ENCODE measurements around the gene GRK7. TPM values are rescaled to one million over a fixed set of nuclear protein-coding genes. Genes with fewer than 3 reads are reported as not detected.
"Not testable (repeated sequence)": the region's sequence is repeated elsewhere in the genome, so short reads cannot be mapped to it uniquely, and the experiment has no call there.

Gene GRK7
- total RNA-seq, 1 experiment from 2014 or later = 0.20 TPM

- H3K27me3 ChIP-seq = no peaks in the 10 kb centered on the region
- DNase-seq = no peak
- no peaks in the 10 kb centered on the region for H3K4me1 ChIP-seq
- no peaks in the 10 kb centered on the region for H3K9me3 ChIP-seq (replicated peaks)
- no peak overlapping the region for H3K4me3 ChIP-seq
- no peaks in the 10 kb centered on the region for H3K36me3 ChIP-seq
- no peak overlapping the region for H3K27ac ChIP-seq
Observed at GRCh38 chr3:141776376-141776775, 13.2 kb downstream of the GRK7 start.

GRCh38 chr3:141776885-141777284 lies 13.7 kb downstream of the GRK7 start:
- no peaks in the 10 kb centered on the region for H3K36me3 ChIP-seq

GRCh38 chr3:141777957-141778813 lies 15.0 kb downstream of the GRK7 start:
- DNase-seq = no peak

More at GRCh38 chr3:141776885-141777284, 13.7 kb downstream of the GRK7 start:
- Histone ChIP-seq H3K27ac (no peak overlapping the region), H3K9me3 (replicated peaks) (no peaks in the 10 kb centered on the region), H3K4me1 (no peaks in the 10 kb centered on the region), H3K27me3 (no peaks in the 10 kb centered on the region), H3K4me3 (no peak overlapping the region)
- no peak for DNase-seq

GRCh38 chr3:141779667-141780066 lies 16.5 kb downstream of the GRK7 start:
- DNase-seq = no peak
- H3K27me3 ChIP-seq = no peaks in the 10 kb centered on the region
- no peaks in the 10 kb centered on the region for H3K4me1 ChIP-seq
- no peaks in the 10 kb centered on the region for H3K36me3 ChIP-seq
- H3K9me3 ChIP-seq (replicated peaks) = no peaks in the 10 kb centered on the region
- no peak overlapping the region for H3K4me3 ChIP-seq
- no peak overlapping the region for H3K27ac ChIP-seq

More at GRCh38 chr3:141777957-141778813, 15.0 kb downstream of the GRK7 start:
- H3K27me3 ChIP-seq = no peaks in the 10 kb centered on the region
- no peaks in the 10 kb centered on the region for H3K9me3 ChIP-seq (replicated peaks)
- no peaks in the 10 kb centered on the region for H3K36me3 ChIP-seq
- H3K4me3 ChIP-seq = no peak overlapping the region
- no peak overlapping the region for H3K27ac ChIP-seq
- no peaks in the 10 kb centered on the region for H3K4me1 ChIP-seq

- no peaks in the 10 kb centered on the region for H3K36me3 ChIP-seq
Observed at GRCh38 chr3:141782386-141782932, 19.3 kb downstream of the GRK7 start.

GRCh38 chr3:141783632-141784031 lies 20.4 kb downstream of the GRK7 start:
- Histone ChIP-seq H3K4me3 (no peak overlapping the region), H3K36me3 (no peaks in the 10 kb centered on the region), H3K9me3 (replicated peaks) (no peaks in the 10 kb centered on the region), H3K27ac (no peak overlapping the region), H3K4me1 (no peaks in the 10 kb centered on the region), H3K27me3 (no peaks in the 10 kb centered on the region)
- DNase-seq = no peak

More at GRCh38 chr3:141782386-141782932, 19.3 kb downstream of the GRK7 start:
- Histone ChIP-seq H3K27ac (no peak overlapping the region), H3K9me3 (replicated peaks) (no peaks in the 10 kb centered on the region), H3K4me3 (no peak overlapping the region), H3K27me3 (no peaks in the 10 kb centered on the region), H3K4me1 (no peaks in the 10 kb centered on the region)
- peak in 1 of 2 experiments; percentile 28 for DNase-seq

GRCh38 chr3:141784096-141784495 lies 20.9 kb downstream of the GRK7 start:
- no peak overlapping the region for H3K27ac ChIP-seq
- H3K36me3 ChIP-seq = no peaks in the 10 kb centered on the region
- no peaks in the 10 kb centered on the region for H3K27me3 ChIP-seq
- H3K4me3 ChIP-seq = no peak overlapping the region
- no peaks in the 10 kb centered on the region for H3K4me1 ChIP-seq
- no peak for DNase-seq
- no peaks in the 10 kb centered on the region for H3K9me3 ChIP-seq (replicated peaks)

- DNase-seq = no peak
- H3K4me1 ChIP-seq = no peaks in the 10 kb centered on the region
- no peaks in the 10 kb centered on the region for H3K36me3 ChIP-seq
- H3K27ac ChIP-seq = no peak overlapping the region
- H3K9me3 ChIP-seq (replicated peaks) = no peaks in the 10 kb centered on the region
- H3K4me3 ChIP-seq = no peak overlapping the region
- H3K27me3 ChIP-seq = no peaks in the 10 kb centered on the region
Observed at GRCh38 chr3:141784531-141784930, 21.3 kb downstream of the GRK7 start.

GRCh38 chr3:141788149-141788548 lies 24.9 kb downstream of the GRK7 start:
- H3K4me3 ChIP-seq = no peak overlapping the region
- no peak overlapping the region for H3K27ac ChIP-seq
- H3K36me3 ChIP-seq = no peaks in the 10 kb centered on the region
- no peaks in the 10 kb centered on the region for H3K27me3 ChIP-seq
- H3K4me1 ChIP-seq = no peaks in the 10 kb centered on the region
- DNase-seq = no peak
- H3K9me3 ChIP-seq (replicated peaks) = no peaks in the 10 kb centered on the region

- H3K27me3 ChIP-seq; H3K4me3 ChIP-seq; H3K36me3 ChIP-seq; DNase-seq; H3K4me1 ChIP-seq; H3K9me3 ChIP-seq (replicated peaks); H3K27ac ChIP-seq: not testable (repeated sequence)
Observed at GRCh38 chr3:141788750-141789149, 25.5 kb downstream of the GRK7 start.

GRCh38 chr3:141789281-141789680 lies 26.1 kb downstream of the GRK7 start:
- Histone ChIP-seq H3K27ac (no peak overlapping the region), H3K4me3 (no peak overlapping the region), H3K27me3 (no peaks in the 10 kb centered on the region), H3K36me3 (no peaks in the 10 kb centered on the region), H3K4me1 (no peaks in the 10 kb centered on the region), H3K9me3 (replicated peaks) (no peaks in the 10 kb centered on the region)
- peak; percentile 27 to 43 for DNase-seq

- H3K27me3 ChIP-seq = no peaks in the 10 kb centered on the region
- H3K27ac ChIP-seq = no peak overlapping the region
- no peaks in the 10 kb centered on the region for H3K36me3 ChIP-seq
- no peak for DNase-seq
- no peak overlapping the region for H3K4me3 ChIP-seq
- no peaks in the 10 kb centered on the region for H3K4me1 ChIP-seq
- H3K9me3 ChIP-seq (replicated peaks) = no peaks in the 10 kb centered on the region
Observed at GRCh38 chr3:141790171-141790570, 27.0 kb downstream of the GRK7 start.

- DNase-seq = no peak
- Histone ChIP-seq H3K4me1 (peaks cover 9% of the 10 kb centered on the region; the same call in 1 of the 2 replicates), H3K36me3 (no peaks in the 10 kb centered on the region), H3K27ac (no peak overlapping the region), H3K27me3 (no peaks in the 10 kb centered on the region), H3K4me3 (no peak overlapping the region), H3K9me3 (replicated peaks) (no peaks in the 10 kb centered on the region)
Observed at GRCh38 chr3:141792495-141792894, 29.3 kb downstream of the GRK7 start.

- no peaks in the 10 kb centered on the region for H3K36me3 ChIP-seq
- H3K9me3 ChIP-seq (replicated peaks) = no peaks in the 10 kb centered on the region
- no peaks in the 10 kb centered on the region for H3K27me3 ChIP-seq
- no peak for DNase-seq
- peaks cover 12% of the 10 kb centered on the region; the same call in 1 of the 2 replicates for H3K4me1 ChIP-seq
- no peak overlapping the region for H3K27ac ChIP-seq
- no peak overlapping the region for H3K4me3 ChIP-seq
Observed at GRCh38 chr3:141793476-141794260, 30.5 kb downstream of the GRK7 start.

GRCh38 chr3:141795276-141795675 lies 32.1 kb downstream of the GRK7 start:
- H3K4me1 ChIP-seq = peaks cover 14% of the 10 kb centered on the region; the same call in 1 of the 2 replicates
- no peak overlapping the region for H3K27ac ChIP-seq
- no peaks in the 10 kb centered on the region for H3K9me3 ChIP-seq (replicated peaks)
- no peaks in the 10 kb centered on the region for H3K36me3 ChIP-seq
- no peak overlapping the region for H3K4me3 ChIP-seq
- DNase-seq = peak in 1 of 2 experiments; percentile 18
- H3K27me3 ChIP-seq = no peaks in the 10 kb centered on the region

All from SJCRH30 (cell line).